Caco-2 (cell line): Measurements from ENCODE around the gene NUTM2G. TPM values are rescaled to one million over a fixed set of nuclear protein-coding genes. Genes with fewer than 3 reads are reported as not detected.
"Not testable (repeated sequence)": the region's sequence is repeated elsewhere in the genome, so short reads cannot be mapped to it uniquely, and the experiment has no call there.

Experiments used
- BruUV-seq: library from RNA; stranded (reverse); fragments of 400-500 nt; replicated peaks from 2 replicates; lab custom pipeline; 2021; lab: Mats Ljungman, UMichigan
- CTCF ChIA-PET: fragments of 300-600 bp; sonication (Branson Sonifier 250); formaldehyde crosslinking; loops from one replicate; lab custom pipeline; 2022; ENCODE audit warnings: antibody characterized with exemption; lab: Charles Lee
- POLR2A ChIA-PET: fragments of 300-600 bp; sonication (Branson Sonifier 250); formaldehyde crosslinking; loops from one replicate; lab custom pipeline; 2022; ENCODE audit warnings: antibody characterized with exemption; lab: Charles Lee
- DNase-seq, 2 experiments: peaks; one replicate each; pipeline versions ENCODE4 v3.0.0 to v3.0.0-alpha.2; 2020 to 2022
- H3K27me3 ChIP-seq: replicated peaks from 2 replicates; pipeline ENCODE4 v1.6.0; 2011; ENCODE audit warnings: low read length; ENCODE audit not compliant: control insufficient read depth, insufficient read depth
- H3K36me3 ChIP-seq: 2 replicates; pipeline ENCODE4 v1.5.1; 2011; ENCODE audit warnings: low read length; ENCODE audit not compliant: control insufficient read depth, insufficient read depth
- H3K4me1 ChIP-seq: fragments of 250-450 bp; sonication (Bioruptor Pico); 2 replicates; pipeline ENCODE4 v1.5.1; 2020; ENCODE audit warnings: mild to moderate bottlenecking
- H3K4me3 ChIP-seq: 2 replicates; pipeline ENCODE4 v1.5.1; 2011; ENCODE audit warnings: low read depth, mild to moderate bottlenecking, control low read depth, low read length
- H3K9me3 ChIP-seq: fragments of 250-450 bp; sonication (Bioruptor Pico); 2 replicates; pipeline ENCODE4 v1.5.1; 2020; ENCODE audit warnings: mild to moderate bottlenecking, moderate library complexity
- H3K27ac Mint-ChIP-seq: one replicate; pipeline ENCODE4 v1.8.0; 2022; ENCODE audit warnings: mixed read lengths; ENCODE audit not compliant: unreplicated experiment
- H3K27me3 Mint-ChIP-seq: one replicate; pipeline ENCODE4 v1.8.0; 2022; ENCODE audit warnings: mixed read lengths; ENCODE audit not compliant: insufficient read depth, unreplicated experiment
- H3K36me3 Mint-ChIP-seq: one replicate; pipeline ENCODE4 v1.8.0; 2022; ENCODE audit warnings: mild to moderate bottlenecking, mixed read lengths; ENCODE audit not compliant: insufficient read depth, unreplicated experiment
- H3K4me1 Mint-ChIP-seq: one replicate; pipeline ENCODE4 v1.8.0; 2022; ENCODE audit warnings: low read depth, mixed read lengths; ENCODE audit not compliant: unreplicated experiment
- H3K4me3 Mint-ChIP-seq: one replicate; pipeline ENCODE4 v1.8.0; 2022; ENCODE audit warnings: mild to moderate bottlenecking, moderate library complexity, mixed read lengths; ENCODE audit not compliant: unreplicated experiment
- H3K9me3 Mint-ChIP-seq: one replicate; pipeline ENCODE4 v1.8.0; 2022; ENCODE audit warnings: mixed read lengths; ENCODE audit not compliant: unreplicated experiment
- CTCF ChIP-seq, 2 experiments: fragments of 200-600 bp in 1 of 2; IDR thresholded peaks; 1 replicate in 1 of 2; 2 replicates in 1 of 2; pipeline versions ENCODE4 v1.5.1 to v1.8.0; 2011 to 2022; ENCODE audit warnings: antibody characterized with exemption in 1 of 2, control low read depth in 1 of 2, inconsistent platforms in 1 of 2, low read depth in 1 of 2, low read length in 1 of 2, mild to moderate bottlenecking in 1 of 2, moderate library complexity in 1 of 2; ENCODE audit not compliant: insufficient read depth in 1 of 2, severe bottlenecking in 1 of 2, unreplicated experiment in 1 of 2
- intact Hi-C: fragments of 100-400 bp; cut with micrococcal nuclease; formaldehyde crosslinking; loops from one replicate; pipeline ENCODE4 v1.10.0; 2022; ENCODE audit not compliant: unreplicated experiment
- total RNA-seq: library from RNA; stranded (reverse); gene quantifications from 2 replicates; pipeline ENCODE4 v1.2.3, GENCODE V29; 2022

NUTM2G gene
- total RNA-seq, 1 experiment from 2014 or later, result not detected

GRCh38 chr9:96885424-96885823 is 43.2 kb upstream of the NUTM2G start:
- no peaks in the 10 kb centered on the region for H3K4me1 Mint-ChIP-seq
- intact Hi-C loops, result no loop called here
- no TSS peak for BruUV-seq
- no peak overlapping the region for H3K4me3 ChIP-seq
- H3K27me3 ChIP-seq, result no peaks in the 10 kb centered on the region
- no peaks in the 10 kb centered on the region for H3K36me3 ChIP-seq
- H3K36me3 Mint-ChIP-seq, result no peaks in the 10 kb centered on the region
- H3K27ac Mint-ChIP-seq, result no peak overlapping the region
- H3K4me3 Mint-ChIP-seq, result no peak overlapping the region
- TF ChIP-seq CTCF (IDR thresholded peaks at IDR 0.05; ENCODE audit: insufficient read depth in 1 of 2, low read depth in 1 of 2, low read length in 1 of 2, severe bottlenecking in 1 of 2, unreplicated experiment in 1 of 2), result no peak
- peaks cover 3% of the 10 kb centered on the region for H3K27me3 Mint-ChIP-seq
- ChIA-PET POLR2A (no interaction called here), CTCF (interaction anchor here (1.4 kb wide), 1 partner anchor 10 kb away, joined by 9 read pairs; no protein-coding TSS in a partner anchor)
- H3K9me3 Mint-ChIP-seq, result no peaks in the 10 kb centered on the region
- H3K4me1 ChIP-seq, result peaks cover 5% of the 10 kb centered on the region; the same call in 1 of the 2 replicates
- DNase-seq, result no peak
- no peaks in the 10 kb centered on the region for H3K9me3 ChIP-seq

DNA sequence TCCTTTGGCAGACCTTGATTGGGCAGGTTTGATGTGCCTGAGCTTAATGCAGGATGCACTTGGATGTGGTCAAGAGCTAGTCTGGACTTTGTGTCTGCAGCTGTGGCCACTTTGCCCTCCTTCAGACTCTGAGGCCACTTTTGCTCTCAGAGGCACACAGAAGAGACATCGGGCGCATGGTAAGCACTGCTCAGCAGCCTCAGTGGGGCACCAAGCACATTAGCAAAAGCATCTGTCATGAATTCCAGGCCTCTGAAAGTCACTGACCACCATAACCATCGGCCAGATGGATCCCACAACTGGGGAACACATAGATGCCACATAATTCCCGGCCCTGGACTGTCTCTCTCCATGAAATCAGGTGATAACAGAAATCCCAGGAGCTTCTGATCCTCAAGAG is 40.1 kb upstream of the NUTM2G start:
- no peak for TF ChIP-seq CTCF (IDR thresholded peaks at IDR 0.05; ENCODE audit: insufficient read depth in 1 of 2, low read depth in 1 of 2, low read length in 1 of 2, severe bottlenecking in 1 of 2, unreplicated experiment in 1 of 2)
- CTCF ChIA-PET, result no interaction called here
- no peak for DNase-seq
- POLR2A ChIA-PET, result no interaction called here
- H3K27me3 ChIP-seq, result no peaks in the 10 kb centered on the region
- BruUV-seq, result no TSS peak
- Mint-ChIP-seq H3K4me1 (no peaks in the 10 kb centered on the region), H3K27me3 (no peaks in the 10 kb centered on the region), H3K36me3 (no peaks in the 10 kb centered on the region), H3K4me3 (no peak overlapping the region), H3K27ac (no peak overlapping the region), H3K9me3 (no peaks in the 10 kb centered on the region)
- no peaks in the 10 kb centered on the region for H3K9me3 ChIP-seq
- peaks cover 5% of the 10 kb centered on the region; the same call in 1 of the 2 replicates for H3K4me1 ChIP-seq
- no peak overlapping the region for H3K4me3 ChIP-seq
- intact Hi-C loops, result no loop called here
- H3K36me3 ChIP-seq, result no peaks in the 10 kb centered on the region

DNA sequence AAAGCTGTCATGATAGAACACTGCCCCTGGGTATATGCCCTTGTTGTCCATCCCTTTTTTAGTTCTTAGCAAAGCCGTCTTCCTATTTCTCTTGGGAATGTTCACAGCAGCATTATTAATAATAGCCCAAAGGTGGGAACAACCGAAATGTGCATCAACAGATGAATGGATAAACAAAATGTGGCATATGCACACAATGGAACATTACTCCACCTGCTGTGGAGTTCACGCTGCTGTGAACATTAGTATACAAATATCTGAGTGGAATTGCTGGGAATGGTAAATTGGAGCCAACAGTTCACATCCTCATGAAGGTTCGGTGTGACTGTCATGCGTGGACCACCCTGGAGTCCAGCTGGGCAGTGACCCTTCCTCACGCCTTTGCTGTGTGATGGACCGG is 36.5 kb upstream of the NUTM2G start:
- Histone ChIP-seq H3K27me3 (no peaks in the 10 kb centered on the region), H3K36me3 (no peaks in the 10 kb centered on the region), H3K4me3 (no peak overlapping the region), H3K9me3 (no peaks in the 10 kb centered on the region), H3K4me1 (no peaks in the 10 kb centered on the region)
- ChIA-PET CTCF (no interaction called here), POLR2A (no interaction called here)
- intact Hi-C loops, result no loop called here
- Mint-ChIP-seq H3K36me3 (no peaks in the 10 kb centered on the region), H3K27ac (no peak overlapping the region), H3K4me3 (no peak overlapping the region), H3K9me3 (no peaks in the 10 kb centered on the region), H3K27me3 (no peaks in the 10 kb centered on the region), H3K4me1 (no peaks in the 10 kb centered on the region)
- DNase-seq, result no peak
- no peak for TF ChIP-seq CTCF (IDR thresholded peaks at IDR 0.05; ENCODE audit: insufficient read depth in 1 of 2, low read depth in 1 of 2, low read length in 1 of 2, severe bottlenecking in 1 of 2, unreplicated experiment in 1 of 2)
- BruUV-seq, result no TSS peak

DNA sequence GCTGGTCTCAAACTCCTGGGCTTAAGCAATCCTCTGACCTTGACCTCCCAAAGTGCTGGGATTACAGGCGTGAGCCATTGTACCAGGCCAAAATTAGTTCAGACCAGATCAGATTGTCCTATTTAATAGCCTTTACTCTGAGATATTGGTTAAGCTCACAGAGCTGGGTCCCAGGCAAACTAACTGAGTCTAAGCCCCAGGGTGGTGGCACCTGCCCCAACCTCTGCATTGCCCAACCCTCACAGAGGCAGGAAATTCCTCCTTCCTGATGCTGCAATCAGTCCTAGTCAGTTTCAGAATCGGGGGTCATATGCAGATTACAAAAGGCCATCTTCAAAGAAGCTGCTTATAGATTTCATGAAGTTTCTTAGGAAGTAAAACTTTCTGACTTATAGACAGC is 28.6 kb upstream of the NUTM2G start:
- not testable (repeated sequence) for BruUV-seq

GRCh38 chr9:96904947-96905722 is 23.5 kb upstream of the NUTM2G start:
- H3K36me3 ChIP-seq, CTCF ChIA-PET, H3K4me1 Mint-ChIP-seq, H3K27me3 Mint-ChIP-seq, H3K27me3 ChIP-seq, H3K27ac Mint-ChIP-seq, intact Hi-C loops, H3K4me3 Mint-ChIP-seq, H3K4me3 ChIP-seq, H3K9me3 Mint-ChIP-seq, DNase-seq, POLR2A ChIA-PET, H3K36me3 Mint-ChIP-seq, H3K9me3 ChIP-seq, H3K4me1 ChIP-seq, BruUV-seq: not testable (repeated sequence)

More for the DNA sequence above, 28.6 kb upstream of the NUTM2G start:
- H3K4me1 ChIP-seq, H3K9me3 Mint-ChIP-seq, POLR2A ChIA-PET, H3K27me3 ChIP-seq, CTCF ChIA-PET, H3K4me3 Mint-ChIP-seq, H3K27me3 Mint-ChIP-seq, H3K4me1 Mint-ChIP-seq, H3K4me3 ChIP-seq, DNase-seq, H3K36me3 ChIP-seq, intact Hi-C loops, H3K9me3 ChIP-seq, H3K36me3 Mint-ChIP-seq, H3K27ac Mint-ChIP-seq: not testable (repeated sequence)
